Measurements from ENCODE around the gene SIRT5.

Gene SIRT5

DNA sequence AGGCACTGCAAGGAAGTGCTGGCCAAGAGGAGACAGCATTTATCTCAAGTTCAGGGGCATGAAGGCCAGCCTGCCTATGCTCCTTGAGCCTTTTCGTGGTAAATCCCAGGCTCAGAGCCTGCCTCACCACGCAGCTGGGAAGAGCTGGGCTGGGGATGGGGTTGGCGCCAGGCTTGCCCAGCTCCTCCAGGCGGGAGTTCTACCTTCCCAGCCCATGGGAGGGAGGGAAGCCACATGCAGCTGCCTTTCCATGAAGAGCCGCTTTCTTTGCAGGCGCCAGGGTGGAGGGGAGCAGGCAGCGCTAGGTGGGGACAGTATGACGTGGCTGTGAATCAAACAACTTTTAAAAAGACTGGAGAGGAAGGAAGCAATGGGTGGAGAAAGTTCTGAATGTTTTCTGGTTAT, 19.5 kb upstream of the SIRT5 start:
- peak; percentile 58 for DNase-seq

DNA sequence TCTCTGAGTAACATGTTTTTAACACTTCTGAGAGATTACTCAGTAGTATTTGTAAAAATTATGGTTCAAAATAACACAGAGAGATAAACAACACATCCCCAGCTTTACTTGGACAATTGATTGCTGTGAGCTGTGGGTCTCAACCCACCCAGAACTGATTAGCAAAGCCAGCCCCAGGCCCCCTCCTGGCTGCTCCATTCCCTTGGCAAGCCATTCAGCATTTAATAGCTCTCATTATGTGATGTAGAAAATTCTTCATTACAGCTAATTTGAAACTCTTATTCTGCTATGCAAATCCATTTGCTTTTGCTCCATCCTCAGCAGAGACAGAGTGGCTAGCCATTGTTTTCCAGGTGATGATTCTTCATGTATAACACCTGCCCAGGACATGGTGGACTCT, 16.6 kb upstream of the SIRT5 start:
- DNase-seq, result no peak

DNA sequence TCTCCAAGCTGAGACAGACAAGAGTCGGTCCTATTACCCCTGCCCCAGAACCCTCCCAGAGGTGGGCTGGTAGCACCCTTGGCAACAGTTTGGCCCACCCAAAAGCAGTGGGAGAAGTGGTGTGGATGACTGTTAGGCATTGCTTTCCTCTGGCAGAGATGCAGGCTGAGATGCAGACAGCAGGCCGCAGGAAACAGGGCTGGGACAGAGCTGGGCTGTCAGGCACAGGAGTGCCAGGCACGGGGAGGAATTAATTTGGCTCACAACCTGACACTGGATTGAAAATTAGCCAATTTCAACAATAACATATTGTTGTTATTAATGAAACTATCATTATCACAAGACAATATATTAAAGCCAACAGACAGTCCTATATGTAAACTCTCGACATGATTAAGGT, 15.7 kb upstream of the SIRT5 start:
- DNase-seq, result no peak

DNA sequence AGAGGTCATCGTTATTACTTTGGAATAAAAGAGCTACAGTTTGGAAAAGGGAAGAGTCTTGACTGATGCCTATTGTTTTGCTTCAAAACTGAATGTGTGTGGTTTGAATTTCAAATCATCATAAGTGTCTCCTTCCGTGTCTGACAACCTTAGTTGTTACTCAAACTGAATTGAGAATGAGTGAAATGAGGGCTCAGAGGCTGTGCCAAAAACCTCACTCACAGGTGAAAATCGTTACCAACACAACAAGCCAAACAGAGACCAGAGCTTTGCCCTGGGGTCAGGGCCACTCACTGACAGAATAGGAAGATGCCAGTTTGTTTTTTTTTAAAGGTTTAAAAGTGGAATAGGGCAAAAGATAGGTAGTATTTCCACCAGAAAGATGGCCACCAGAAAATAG, 15.2 kb upstream of the SIRT5 start:
- DNase-seq, result no peak

DNA sequence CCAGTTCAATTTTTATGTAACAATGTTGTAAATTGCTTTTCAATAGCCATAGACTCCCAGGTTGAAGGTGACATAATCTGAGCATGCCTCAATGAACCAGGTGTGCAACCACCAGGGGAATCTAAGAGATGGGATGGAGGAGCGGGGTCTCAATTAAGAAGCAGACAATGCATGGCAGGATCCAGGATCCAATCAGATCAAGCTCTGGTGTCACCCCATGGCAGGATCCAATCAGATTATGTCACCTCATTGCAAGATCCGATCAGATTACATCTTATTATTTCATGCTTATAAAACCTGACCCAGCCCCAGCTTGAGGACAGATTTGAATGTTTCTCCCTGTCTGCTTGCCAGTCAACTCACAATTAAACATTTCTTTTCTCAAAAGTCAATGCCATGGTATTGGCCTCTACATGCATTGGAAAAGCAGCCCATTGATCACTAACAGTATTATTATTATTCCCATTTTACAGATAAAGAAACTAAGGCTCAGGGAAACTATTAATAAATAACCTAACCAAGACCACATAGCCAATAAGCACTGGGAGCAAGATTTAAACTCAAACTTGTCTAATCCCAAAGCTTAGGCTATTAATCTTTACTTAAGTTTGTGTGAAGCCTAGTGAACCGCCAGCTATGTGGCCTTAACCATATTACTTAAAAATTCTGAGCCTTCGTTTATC, 14.3 kb upstream of the SIRT5 start:
- DNase-seq, result no peak

DNA sequence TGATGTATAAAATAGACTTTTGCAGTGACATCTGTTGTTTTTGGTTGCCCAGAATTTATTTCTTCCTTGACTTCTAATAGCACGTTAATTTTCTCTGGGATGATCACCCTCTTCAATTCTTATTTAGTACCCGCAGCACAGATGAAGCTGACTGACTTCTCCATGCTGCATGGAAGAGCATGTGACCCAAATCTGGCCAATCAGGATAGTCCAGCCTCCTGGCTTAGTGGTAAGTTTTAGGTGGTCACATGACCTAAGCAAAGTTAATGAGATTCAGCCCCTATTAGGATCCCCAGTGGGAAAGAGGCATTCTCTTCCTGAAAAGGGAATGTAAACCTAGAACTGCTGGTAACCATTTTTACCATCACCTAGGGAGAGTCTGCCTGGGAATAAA, 13.8 kb upstream of the SIRT5 start:
- no peak for DNase-seq

DNA sequence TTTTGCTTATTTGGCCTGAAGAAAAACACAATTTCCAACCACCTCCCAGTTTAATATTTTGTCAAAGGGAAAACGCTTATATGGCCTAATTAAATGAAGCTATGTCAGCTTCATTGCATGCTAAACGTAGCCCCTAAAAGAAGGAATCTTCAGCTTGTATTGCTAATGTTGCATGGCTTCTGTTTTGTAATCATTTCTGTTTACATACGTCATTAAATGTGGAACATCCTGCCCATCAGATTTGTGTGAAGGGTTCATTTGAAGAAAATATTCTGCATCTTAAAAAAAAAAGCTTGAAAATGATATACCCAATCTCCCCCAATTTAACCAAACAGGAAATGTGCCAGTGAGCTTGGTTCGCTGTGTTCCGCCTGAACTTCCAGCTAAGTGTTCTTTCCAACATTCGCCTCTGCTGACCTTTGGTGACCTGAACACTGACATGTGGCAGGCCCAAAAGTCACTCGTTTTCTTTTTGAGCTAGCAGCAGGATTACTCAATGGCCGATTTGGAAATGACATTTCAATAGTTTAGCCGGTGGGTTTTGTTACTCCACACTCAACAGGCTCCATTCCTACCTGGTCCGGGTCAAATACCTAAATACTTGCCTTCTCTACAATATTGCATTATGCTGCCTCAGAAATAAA, 12.7 kb upstream of the SIRT5 start:
- DNase-seq, result no peak

DNA sequence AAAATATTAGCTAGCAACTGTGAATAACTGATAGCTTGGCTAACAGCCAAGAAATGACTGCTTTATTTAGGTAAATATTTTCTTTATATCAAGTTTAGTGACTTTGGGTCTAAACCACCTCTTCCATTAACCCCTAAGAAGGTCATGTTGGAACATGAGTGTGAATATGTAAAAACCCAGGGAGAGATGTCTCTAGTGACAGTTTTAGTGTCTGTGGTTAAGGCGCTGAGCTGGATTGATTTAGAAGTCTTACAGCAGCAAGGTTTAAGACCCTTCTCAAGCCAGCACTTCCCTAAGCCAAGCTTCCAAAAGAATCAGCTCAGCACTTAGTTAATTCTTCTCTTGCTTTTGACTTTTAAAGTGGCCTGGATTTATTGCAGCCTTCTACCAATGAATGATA, 11.4 kb upstream of the SIRT5 start:
- DNase-seq, result no peak

DNA sequence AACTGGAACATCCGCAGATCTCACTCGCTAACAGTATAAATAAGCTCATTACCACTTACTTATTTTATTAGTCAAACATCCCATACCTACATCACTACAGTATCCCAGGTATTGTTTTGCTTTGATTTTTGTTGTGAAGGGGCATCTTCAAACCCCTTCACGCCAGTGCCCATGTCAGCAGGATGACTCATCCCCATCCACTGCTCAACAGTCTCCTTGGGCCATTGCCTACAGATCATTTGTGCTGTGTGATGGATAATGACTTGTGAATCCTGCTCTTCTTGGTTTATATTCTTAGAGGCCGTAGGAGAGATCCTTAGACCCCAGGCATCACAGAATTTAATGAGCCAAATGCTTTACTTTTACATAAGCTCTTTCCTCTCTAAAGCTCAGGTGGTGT, 8.5 kb upstream of the SIRT5 start:
- no peak for DNase-seq

DNA sequence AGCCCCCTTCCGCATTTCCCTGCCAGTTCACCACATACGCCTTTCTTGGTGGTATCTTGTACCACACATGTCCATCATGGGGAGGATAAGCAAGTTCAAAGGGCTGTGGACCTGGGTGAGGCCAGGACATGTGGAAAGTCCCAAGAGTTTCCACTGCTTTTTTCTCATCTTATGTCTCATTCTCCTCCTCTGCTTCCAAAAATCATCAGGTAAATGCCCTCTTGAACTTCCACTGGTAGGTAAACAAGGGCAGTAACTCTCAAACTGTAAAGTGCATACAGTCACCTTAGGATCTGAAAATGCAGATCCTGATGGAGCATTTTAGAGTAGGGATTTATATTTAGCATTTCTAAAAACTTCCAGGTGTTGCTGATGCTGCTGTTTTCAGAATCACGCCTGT, 7.9 kb upstream of the SIRT5 start:
- DNase-seq, result no peak

DNA sequence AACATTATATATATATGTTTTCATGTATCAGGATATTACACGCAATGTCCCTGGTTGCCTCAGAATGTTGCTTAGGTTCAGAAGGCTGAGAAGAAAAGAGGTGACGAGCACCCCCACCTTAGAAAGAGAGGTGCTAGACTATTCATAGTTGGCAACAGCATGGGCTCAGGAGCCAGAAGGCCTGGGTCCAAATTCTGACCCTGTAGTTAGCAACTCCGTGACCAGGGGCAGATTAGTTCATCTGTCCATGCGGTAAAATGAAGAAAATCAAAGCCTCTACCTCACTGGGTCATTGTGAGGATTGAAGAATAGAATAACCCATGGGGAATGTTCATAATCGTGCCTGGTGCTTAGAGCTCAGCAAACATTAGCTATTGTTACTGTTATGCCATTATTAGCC, 5.4 kb upstream of the SIRT5 start:
- no peak for DNase-seq

DNA sequence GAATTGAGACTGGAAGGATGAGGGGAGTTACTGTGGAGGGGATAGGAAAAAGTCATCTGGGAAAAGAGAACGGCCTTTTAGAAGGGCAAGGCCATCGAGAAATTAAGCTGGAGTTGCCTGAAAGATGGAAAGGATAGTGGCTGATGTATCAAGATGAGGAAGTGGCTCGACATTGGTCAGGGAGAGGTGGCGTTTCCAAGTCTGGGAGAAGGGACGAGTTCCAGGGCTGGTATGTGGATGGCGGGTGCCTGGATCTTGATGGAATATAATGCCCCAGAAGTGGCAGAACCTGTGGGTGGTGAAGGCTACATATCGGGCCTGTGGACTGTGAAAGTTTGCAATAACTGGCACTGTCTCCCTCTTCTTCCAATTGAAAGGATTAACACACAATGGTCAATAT, 2.2 kb upstream of the SIRT5 start:
- no peak for DNase-seq

DNA sequence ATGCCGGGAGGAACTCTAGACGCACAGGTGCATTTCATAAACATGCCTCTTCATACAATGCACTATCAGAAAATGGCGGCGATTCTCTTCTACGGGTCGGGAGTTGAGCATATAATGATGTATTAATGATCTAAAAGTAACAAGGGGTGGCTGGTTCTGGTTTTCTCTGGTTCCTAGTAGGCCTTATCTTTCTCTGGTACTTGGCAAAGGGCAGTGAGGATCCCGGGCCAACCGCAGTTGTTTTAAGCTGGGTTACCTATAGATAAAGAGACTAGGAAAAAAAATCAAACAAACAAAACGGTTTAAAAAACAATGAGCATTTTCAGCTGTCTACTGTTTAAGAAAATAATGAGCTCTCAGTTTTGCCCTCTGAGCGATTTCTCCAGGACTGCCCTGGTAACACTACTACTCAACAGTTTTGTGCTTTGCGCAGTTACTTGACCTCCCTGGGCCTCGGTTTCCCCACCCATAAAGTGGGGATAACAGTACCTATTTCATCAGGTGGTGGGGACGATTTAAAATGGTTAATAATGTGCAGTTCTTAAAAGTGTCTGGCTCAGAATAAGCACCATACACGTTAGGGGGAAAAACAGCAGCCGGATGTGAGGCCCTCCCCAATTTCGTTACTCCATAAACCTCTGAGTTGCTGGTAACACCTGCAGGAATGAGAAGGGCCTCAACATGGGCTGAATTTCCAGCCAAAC, 1.3 kb upstream of the SIRT5 start:
- DNase-seq, result no peak

DNA sequence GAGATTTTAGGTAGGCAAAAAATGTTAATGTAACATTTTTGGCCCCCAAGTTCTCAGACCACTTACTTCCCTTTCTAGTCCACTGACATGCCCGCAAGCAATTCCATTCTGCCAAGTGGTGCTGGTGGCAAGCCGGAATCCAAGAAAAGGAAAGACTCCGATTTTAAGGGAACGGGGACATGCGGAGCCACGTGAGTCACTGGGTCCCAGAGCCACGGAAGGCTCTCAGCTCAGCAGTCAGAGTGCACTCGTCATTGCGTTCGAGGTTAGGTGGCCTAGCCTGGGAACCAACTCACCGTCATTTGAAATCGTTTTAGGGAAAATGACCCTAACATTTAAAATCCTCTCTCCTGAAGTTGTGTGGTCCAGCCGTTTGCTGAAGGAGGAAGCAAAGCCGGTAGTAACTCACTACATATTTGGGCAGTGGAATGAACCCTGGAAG, 711 bp upstream of the SIRT5 start:
- DNase-seq, result peak; percentile 48

DNA sequence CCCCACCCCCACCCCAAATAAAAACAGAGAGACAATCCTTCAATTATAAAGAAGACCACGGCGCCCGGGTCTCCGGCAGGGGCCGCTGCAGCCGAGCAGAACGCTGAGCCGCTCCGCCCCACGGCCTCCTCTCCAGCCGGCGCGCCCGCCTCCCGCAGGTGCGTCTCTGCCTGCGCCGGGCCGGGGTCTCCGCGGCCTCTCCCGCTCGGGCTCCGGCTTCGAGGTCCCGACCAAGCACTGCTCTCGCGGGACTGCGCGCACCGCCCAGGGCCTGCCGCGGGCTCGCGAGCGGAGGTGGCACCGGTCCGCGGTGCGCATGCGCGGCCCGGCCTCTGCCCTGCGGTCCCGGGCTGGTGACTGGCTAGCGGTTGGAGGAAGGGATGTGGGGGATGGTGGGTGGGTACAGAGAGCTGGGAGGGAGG, 241 bp upstream of the SIRT5 start:
- DNase-seq, result peak; percentile 93

DNA sequence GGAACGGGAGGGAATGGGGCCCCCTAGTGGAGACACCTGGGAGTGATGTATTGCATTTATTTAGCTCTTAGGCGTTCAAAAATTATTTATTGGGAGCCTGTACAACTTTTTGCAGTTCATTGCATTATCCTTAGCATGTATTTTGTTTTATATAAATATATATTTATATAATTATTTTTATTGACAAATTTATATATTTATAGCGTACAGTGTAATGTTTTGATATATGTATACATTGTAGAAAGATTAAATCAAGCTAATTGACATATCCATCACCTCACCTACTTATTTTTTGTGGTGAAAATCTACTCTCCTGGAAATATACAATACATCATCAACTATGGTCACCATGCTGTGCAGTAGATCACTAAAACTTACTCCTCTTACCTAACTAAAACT, 975 bp downstream of the SIRT5 start:
- DNase-seq, result no peak

DNA sequence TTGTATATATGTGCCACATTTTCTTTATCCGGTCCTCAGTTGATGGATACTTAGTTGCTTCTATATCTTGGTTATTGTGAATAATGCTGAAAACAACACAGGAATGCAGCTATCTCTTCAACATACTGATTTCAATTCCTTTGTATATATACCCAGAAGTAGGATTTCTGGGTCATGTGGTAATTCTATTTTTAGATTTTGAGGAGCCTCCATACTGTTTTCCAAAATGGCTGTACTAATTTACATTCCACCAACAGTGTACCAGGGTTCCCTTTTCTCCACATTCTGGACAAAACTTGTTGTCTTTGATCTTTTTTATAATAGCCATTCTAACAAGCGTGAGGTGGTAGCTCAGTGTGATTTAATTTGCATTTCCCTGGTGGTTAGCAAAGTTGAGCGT, 1.6 kb downstream of the SIRT5 start:
- DNase-seq, result no peak

DNA sequence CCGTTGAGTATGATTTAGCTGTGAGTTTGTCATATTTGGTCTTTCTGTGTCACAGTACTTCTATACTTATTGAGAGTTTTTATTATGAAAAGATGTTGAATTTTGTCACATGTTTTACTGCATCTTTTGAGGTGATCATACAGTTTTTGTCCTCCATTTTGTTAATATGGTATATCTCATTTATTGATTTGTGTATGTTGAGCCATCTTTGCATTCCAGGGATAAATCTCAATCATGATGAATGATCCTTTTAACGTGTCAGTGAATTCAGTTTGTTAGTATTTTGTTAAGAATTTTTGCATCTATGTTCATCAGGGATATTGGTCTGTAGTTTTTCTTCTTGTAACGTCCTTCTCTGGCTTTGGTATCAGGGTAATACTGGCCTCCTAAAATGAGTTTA, 3.5 kb downstream of the SIRT5 start:
- no peak for DNase-seq

DNA sequence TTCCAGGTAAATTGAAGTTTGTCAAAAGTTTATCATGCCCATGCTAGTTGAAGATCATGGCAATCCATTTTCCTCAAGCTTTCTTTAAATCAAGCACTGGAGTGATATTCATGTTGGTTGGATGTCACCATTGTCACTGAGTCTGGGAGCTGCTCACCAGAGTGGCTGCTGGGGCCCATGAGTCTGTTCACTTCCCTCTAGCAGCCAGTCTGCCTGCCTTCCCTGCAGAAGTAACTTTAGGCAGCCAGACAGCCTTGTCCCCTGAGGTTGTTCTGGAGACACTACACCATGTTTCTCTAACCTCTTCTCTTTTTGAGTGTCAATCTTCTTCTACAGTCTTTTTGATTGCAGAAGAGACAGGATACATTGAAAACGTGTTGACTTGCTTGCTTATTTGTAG, 5.5 kb downstream of the SIRT5 start:
- no peak for DNase-seq

DNA sequence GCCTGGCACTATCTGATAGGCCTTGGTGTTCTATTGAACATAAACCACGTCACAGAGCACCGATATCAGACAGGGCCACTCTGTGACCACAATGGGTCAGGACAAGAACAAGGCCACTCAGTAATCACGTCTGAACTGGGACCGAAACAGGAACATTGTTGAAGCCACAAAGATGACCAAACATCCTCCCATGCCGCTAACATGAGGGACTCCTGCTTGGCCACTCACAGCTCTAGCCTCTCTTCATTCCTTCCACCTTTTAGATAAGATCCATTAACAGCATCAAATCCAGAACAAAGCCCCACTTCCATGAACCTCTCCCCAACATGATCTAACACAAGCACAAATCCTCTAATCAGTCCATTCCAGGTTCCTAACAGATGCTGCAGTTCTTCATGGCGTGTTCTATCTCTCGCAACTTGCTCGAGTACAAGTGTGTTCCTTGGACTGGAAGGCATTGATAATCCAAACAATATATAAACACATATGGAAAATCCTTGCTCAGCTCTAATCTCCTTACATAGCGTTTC, 7.4 kb downstream of the SIRT5 start:
- no peak for DNase-seq

DNA sequence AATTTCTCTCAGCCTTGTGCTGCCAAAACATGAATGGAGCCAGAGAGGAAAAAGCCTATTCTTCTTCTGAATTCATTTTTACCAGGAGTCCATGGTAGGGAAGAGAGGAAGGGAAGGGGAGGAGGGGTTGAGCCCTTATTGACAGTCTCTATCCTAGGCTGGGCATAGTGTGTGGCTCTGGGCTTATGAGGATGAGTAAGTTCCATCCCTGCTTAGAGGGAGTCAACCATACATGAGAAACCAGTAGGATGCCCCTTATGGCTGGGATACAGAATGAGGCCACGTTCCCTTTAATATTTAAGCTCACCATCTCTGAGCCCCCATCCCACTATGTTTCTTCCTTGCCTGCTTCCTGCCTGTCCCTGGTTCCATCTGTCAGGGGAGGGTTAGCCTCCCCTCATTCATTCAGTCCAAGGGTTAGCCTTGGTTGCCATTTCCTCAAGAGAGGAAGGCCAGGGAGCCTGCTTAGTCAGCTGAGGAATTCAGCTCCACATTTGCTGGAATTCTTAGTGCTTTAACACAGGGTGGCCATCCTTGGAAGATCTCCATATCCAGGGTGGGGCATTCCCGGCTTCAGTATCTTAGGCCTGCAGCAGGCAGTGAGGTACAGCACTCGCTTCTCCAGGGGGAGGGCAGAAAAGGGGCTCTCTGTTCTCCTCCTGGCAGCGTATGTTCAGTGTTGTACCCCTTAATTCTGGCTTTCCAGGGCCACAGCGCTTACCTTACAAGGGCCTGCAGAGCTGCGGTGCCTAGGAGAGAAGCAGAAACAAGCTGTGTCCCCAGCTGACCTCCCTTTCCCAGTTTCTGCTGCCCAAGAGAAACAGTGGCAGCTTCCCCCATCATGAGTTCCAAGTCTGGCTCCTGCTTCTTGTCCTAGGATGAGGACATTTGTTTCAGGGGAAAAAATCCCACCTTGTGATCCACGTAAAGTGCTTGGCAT, 12.5 kb downstream of the SIRT5 start:
- peak; percentile 38 for DNase-seq

DNA sequence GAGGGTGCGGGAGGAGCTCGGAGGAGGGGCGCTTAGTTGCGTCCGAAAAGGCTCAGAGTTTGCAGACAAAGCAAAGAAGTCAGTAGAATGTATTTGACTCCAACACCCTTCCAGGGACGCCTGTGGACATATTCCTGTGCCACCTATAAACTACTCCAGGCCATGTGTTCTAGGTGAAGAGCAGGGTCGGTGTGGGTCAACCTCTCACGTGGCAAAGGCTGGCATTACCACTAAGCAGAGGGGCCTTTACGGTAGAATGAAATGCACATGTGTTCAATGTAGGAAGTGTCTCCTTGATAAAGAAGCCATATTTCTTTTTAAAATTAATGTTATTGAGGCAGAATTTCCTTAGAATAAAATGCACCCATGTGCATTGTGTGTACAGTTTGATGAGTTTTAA, 15.4 kb downstream of the SIRT5 start:
- no peak for DNase-seq

DNA sequence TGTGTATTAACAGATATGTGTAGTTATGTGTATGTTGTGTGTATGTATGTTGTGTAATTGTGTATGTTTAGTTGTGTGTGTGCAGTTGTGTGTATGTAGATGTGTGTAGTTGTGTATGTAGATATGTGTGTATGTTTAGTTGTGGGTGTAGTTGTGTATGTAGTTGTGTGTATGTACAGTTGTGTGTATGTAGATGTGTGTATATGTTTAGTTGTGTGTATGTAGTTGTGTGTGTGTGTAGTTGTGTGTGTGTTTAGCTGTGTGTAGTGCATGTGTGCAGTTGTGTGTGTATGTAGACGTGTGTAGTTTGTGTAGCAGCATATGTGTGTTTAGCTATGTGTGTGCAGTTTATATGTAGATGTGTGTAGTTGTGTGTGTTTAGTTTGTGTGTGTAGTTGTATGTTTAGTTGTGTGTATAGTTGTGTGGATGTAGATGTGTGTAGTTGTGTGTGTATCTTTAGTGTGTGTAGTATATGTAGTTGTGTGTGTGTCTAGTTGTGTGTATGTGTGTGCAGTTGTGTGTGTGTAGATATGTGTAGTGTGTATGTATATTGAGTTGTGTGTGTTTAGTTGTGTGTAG, 16.3 kb downstream of the SIRT5 start:
- DNase-seq, result no peak

All from fibroblast of skin of right biceps (primary cell).